Ovary (tissue), 3 donors: Measurements from ENCODE around the gene DDX25.

Source experiments
- POLR2A ChIP-seq: fragments of 450-650 bp; IDR thresholded peaks from one replicate; pipeline ENCODE4 v1.6.1; 2017; ENCODE audit warnings: antibody characterized with exemption, mild to moderate bottlenecking, moderate library complexity
- TF ChIP-seq, protein P1 (sequence below), 3 donors: fragments of 450-650 bp in 2 of 3; fragments of 200-600 bp in 1 of 3; IDR thresholded peaks; one replicate each; pipeline versions ENCODE4 v1.5.1 to v1.8.0; 2016 to 2022; ENCODE audit warnings: antibody characterized with exemption in 3 of 3, mild to moderate bottlenecking in 1 of 3
- donor health status: DM: no; HTN: no; CAD: no.

- TF ChIP-seq, protein P1, sequence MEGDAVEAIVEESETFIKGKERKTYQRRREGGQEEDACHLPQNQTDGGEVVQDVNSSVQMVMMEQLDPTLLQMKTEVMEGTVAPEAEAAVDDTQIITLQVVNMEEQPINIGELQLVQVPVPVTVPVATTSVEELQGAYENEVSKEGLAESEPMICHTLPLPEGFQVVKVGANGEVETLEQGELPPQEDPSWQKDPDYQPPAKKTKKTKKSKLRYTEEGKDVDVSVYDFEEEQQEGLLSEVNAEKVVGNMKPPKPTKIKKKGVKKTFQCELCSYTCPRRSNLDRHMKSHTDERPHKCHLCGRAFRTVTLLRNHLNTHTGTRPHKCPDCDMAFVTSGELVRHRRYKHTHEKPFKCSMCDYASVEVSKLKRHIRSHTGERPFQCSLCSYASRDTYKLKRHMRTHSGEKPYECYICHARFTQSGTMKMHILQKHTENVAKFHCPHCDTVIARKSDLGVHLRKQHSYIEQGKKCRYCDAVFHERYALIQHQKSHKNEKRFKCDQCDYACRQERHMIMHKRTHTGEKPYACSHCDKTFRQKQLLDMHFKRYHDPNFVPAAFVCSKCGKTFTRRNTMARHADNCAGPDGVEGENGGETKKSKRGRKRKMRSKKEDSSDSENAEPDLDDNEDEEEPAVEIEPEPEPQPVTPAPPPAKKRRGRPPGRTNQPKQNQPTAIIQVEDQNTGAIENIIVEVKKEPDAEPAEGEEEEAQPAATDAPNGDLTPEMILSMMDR (IDR thresholded peaks at IDR 0.05), result no peak
- TF ChIP-seq POLR2A, result no peak
Observed at GRCh38 chr11:125945011-125945796, 40.9 kb downstream of the DDX25 start.
